GM18517 (cell line): ENCODE results near the gene TIMP3.

Experiments used
- ATAC-seq: cut with Tn5 transposase; IDR thresholded peaks from one replicate; pipeline ENCODE4 v1.9.1; 2021; ENCODE audit warnings: mild to moderate bottlenecking, moderate library complexity; ENCODE audit not compliant: unreplicated experiment

The TIMP3 gene

DNA sequence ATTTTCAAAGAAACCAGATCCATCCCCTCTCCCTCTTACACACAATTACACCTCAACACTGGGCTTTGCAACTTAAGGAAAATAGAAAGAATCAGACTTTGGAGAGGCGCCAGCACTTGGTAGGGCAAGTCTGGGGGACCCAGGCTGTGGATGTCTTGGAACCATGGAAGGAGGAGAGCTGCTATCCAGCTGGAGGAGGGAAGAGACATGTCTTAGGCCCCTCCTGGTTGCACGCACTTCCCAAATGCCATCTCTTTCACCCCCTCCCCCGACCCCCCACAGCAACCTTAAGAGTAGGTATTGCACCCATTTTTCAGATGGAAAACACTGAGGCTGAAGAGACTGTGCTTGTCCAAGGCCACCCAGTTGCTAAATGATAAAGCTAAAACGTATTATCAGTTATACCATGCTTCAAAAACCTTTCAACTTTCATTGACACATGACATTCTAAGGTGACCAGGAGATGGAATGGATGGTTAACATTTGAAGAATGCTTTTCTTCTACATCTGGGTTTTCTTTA, 3.9 kb downstream of the TIMP3 start:
- no peak for ATAC-seq

GRCh38 chr22:32806296-32806695, 4.8 kb downstream of the TIMP3 start:
- ATAC-seq: no peak

DNA sequence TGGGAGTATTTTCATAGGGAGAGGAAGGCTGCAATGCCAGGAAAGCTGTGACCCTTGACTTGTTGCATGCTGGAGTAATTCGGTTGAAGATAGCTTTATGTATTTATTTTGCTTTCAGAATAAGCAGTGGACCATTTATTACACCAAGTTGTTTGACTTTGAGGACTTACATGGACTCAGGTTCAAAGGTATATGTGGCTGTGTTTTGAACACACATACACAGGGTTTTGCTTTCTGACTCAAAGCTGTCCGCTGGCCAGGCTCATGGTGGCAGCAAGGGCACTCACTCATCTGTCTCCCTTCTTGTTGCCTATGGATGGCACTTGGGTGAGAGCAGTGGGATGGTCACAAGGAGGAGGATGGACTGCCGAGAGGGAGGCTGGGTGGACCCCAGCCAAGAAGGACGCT, 6.5 kb downstream of the TIMP3 start:
- no peak for ATAC-seq

DNA sequence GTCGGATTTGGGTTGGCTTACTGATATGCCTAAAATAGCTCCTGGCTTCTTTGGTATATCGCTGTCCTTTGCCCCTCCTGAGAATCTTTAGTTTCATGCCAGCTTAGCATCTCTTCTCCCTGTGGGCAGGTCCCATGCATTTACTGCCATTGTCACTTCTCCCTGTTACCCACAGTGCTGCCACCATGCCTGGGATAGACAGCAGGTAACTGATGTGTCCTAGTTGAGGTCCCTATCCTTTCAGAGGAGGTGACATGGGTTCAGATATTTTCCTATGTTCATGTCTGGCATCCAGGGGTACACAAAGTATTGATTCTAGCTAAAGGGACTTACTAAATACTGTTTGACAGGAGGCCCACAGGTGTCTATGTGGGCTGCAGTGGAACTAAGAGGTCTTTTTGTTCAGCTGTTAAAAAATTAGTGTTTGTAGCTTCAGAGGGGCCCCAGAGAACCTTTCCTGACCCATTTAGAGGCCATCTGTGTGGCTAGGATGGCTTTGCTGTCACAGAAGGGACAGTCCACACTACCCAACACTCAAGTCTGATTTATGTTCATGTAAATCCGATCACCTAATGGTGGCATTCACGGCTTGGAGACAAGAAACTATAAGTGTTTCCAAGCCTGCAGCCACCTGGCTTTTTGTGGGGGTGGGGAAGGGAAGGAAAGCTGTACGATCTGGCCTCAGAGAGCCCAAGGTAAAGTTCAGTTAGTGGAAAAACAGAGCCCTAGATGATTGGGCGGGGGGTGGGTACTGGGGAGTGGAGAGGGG, 8.5 kb downstream of the TIMP3 start:
- ATAC-seq: no peak

DNA sequence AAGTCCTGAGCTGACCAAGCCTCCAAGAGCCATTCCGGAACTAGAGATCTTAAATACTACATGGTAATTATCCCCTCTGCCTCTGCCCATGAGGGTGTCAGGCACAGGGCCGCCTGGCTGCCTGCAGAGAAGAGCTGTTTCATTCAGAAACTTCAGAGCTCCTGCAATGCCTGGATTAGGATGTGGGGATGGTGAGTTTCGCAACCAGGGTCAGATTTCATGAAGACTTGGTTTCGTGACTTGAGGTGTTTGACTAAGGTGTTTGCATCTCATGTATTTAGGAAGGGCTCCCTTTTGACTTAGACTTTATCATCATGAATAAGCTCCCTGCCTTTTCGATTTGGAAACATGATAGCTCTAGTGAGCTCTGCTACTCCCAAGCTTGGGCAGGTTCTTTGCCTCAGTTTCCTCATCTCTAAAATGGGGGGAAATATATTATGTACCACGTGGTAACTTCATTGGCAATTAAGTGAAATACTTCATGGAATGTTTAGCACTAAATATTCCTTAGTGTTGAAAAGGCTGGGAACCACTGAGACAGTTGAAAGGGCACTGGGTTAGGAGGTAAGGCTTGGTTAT, 9.1 kb downstream of the TIMP3 start:
- ATAC-seq: no peak

DNA sequence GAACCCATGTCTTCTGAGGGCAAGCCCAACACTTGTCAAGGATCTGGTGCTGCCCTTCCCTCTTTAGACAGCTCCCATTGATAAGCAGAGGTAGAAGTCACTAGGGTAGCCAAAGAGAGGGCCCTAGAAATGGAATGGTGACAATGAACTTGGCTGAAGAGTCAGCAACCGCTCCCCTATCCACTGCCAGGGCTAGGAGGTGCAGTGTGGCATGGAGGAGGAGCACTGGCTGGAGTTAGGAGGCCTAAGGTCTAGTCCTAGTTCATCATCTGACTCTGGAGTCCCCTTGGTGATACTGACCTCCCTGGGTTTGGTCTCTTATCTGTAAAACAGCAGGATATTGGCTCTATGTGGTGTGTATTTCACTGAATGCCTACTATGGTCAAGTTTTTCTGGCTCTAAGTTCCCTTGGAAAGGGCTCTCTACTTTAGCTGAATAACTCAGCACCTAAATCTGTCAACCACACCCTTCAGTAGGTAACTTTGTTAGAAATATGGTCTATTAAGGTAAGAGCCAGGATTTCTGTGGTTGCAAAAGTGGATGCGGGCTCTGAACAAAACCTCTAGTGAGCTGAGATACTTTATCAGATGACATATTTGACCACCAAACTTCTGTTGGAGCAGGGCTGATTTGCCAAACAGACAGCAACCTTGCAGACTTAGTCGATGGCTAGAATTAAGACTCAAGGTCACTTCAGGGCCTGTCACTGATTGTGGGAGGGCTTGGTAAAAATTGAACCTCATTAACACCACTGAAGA, 10.5 kb downstream of the TIMP3 start:
- ATAC-seq: no peak

DNA sequence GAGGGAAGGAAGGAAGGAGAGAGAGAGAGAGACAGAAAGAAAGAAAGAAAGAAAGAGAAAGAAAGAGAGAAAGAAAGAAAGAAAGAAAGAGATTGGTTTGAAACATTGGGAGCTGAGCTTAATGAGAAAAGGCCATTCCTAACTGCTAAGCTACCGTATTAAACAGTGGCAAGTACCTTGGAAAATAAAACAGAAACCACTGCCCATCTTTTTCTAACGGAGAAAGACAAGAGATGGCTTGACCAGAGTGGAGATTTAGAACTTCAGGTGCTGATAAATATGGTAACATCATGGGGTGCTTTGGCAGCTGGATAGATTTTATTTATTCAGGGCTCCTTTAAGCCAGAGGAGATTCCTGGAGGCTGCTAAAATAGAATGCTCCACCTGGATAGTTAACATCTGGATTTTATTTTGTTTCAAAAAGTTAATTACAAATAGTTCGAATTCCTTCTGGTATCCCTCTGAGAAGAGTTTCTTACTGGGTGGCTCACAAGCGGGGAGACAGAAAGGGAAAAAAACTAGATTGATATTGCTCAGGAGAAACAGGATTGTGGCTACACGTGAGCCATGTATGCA, 12.9 kb downstream of the TIMP3 start:
- ATAC-seq: no peak

- ATAC-seq: no peak
Observed at GRCh38 chr22:32815059-32815458, 13.6 kb downstream of the TIMP3 start.

DNA sequence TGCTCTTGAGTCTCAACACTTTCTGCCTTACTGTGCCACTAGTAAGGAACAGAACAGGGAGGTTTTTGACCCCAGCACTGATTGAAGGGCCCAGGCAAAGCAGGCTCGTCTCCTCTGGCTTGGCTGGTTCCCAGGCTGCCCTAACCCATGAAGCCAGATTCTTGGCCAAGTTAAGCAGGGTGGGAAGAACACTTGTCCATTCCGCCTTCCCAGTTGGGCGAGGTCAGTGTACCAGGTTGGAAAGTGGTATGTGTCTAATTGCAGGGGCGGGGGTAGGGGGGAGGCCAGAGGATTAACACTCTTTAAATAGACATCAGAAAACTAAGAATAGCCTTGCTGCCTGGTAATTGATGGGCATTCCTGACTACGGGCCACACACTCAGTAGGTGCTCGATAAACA, 14.4 kb downstream of the TIMP3 start:
- no peak for ATAC-seq

- ATAC-seq: no peak
Observed at GRCh38 chr22:32817137-32817730, 15.7 kb downstream of the TIMP3 start.

DNA sequence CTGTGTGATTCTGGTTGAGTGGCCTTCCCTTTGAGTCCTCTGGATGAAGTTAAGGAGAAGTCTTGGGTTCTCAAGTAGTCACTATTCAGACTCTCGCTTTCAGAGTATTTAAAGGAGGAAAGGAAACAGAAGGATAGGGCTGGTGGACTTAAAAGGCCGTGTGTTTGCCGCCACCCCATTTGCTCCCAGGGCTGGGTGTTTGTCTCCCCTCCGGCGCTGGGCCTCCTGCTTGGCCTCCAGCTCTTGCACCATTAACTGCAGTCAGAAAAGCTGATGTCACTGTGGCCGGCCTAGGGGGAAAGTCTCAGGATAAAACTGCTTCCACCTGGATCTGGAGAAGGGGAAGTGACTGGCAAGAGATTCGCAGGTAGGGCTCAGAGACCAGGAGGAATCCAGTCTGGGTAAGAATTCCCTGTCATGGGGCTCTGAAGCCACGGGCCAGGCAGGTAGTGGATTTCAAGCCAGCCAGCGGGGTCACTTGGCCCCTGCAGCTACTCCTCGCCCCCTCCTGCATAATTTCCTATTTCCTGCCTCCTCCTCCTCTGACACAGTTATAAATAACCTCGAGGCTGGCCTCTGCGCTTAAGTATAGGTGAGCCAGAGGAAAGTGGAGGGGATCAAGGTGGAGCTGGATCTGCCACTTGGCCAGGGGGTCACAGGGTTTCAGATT, 17.1 kb downstream of the TIMP3 start:
- ATAC-seq: no peak

- ATAC-seq: no peak
Observed at GRCh38 chr22:32819120-32819519, 17.6 kb downstream of the TIMP3 start.

DNA sequence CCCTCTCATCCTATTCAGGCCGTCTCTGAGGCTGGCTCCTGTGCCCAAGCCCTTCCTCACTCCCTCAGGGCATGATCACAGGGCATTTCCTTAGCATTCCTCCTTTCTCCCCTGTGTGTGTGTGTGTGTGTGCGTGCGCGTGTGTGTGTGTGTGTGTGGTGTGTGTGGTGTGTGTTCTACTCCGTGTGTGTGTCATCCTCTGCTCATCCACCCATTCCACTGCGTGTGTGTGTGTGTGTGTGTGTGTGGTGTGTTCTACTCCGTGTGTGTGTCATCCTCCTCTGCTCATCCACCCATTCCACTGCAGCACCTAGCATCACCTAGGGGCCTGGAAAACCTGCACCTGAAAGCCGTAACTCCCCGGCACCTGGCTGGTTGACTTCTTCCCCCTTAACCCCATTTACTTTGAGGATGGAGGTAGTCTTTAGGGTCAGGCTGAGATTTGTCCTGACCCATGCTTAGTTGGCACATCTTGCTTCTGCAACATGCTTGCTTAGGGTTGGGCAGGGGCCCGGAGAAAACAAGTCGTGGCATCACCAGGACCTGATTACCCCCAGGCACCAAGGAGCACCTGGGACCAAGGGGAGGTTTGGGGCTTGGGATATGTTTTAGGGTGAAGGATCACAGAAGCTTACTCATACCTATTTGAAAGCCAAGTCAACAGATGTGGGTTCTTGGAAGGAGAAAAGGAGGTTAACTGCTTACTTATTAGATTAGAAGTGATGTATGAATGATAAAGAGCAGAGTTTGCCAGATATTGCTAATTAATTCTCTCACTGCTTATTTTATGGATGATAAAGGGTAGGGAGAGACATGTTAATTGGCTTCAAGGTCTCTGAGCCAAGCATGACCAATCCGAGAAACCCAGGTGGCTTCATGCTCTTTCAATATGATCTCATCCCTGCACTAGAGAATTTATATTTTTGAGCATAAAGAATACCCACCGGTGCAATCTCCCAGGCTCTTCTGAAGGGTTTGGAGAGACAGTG, 18.9 kb downstream of the TIMP3 start:
- ATAC-seq: no peak

DNA sequence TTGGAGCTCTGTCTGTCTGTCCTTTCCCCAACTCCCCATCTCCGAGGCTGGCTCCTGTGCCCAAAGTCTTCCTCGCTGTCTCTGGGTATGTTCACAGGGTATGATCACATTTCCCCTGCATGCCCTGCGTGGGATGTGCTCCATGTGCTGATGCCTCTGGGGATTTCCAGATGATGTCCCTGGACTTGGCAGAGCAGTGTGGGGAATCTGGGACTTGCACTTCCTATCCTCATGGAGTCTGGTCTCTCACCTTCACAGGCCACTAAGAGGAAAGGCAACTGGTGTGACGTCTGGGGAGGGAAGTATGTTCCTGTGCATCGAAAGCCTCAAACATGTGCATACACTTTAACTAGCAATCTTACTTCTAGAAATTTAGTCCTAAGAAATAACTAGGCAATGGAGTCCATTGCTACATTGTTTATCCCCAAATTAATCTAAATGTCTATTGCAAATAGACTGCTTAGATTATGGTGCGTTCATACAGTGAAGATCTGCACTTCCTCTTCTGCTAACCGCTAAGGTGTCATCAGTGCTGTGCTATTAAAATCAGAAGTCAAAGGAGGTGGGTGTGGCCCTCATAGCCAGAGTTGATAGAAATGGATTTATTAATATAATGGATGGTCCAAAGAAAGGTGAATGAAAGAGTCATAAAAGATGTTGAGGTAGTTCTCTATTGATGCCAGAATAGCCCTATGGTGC, 20.8 kb downstream of the TIMP3 start:
- ATAC-seq: no peak

DNA sequence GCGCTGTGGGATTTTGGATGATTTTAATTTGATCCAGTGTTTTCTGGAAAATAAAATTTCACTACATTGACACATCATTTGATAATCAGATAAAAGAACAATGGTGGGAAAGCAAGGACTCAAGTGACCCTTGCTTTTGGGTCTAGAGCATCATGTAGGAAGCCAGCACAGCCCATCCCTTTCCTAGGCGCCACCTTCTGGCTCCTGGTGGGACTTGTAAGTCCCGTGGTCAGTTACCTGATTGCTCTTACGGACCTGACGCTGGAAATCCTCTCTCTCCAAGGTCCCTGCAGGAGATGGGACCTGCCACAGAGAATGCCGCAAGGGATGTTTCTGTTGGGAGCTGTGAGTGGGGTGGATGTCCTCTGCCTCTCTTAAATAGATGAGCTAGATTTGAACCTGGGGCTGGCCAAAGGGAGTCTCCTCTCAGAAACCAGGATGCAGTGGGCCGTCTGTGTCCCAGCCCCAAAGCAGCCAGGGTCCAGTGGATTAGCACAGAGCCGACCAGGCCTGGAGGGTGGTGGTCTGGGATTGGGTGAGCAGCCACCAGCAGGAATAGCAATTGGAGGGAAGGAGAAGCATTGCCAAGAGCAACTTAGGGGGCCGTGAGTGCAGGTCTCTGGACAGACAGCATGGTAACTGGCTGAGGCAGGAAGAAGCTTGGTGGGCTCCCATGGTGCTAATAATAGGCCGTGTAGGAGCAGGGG, 21.7 kb downstream of the TIMP3 start:
- no peak for ATAC-seq

DNA sequence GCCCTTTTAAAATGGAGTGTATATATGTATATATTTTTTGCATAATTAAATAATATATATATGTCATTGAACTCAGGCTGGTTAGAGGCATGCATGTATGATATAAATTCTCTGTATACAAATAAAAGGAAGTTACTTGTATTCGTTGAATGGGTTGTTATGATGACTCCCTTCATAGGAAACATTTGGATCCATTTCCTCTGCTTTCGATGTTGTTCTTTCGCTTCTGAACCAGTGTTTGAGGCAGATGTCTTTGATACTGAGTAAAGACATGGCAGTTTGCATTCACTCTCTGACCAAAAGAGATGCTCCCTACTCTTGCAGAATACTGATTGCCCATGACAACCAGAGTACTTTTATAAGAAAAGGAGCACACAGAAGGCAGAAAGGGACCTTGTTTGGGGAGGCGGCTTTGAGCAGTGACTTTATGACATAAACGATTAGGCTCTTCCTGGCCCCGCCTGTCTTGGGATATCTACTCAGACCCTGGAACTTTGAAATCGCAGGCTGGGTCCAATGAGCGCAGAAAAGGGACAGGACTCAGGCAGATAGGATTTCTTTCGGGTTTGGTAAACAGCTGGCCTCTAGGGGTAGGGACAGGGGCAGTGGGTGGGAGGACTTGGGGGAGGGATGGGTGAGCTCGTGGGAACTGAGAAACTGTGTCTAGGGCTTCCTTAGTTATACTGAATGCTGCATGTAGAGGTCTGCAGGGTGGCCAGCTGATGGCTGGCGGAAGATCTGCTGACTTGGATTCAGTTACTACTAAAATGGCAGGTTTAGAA, 23.2 kb downstream of the TIMP3 start:
- ATAC-seq: no peak

- ATAC-seq: no peak
Observed at GRCh38 chr22:32826537-32826936, 25.0 kb downstream of the TIMP3 start.
